ENCODE data around the gene IGSF23.

DNA sequence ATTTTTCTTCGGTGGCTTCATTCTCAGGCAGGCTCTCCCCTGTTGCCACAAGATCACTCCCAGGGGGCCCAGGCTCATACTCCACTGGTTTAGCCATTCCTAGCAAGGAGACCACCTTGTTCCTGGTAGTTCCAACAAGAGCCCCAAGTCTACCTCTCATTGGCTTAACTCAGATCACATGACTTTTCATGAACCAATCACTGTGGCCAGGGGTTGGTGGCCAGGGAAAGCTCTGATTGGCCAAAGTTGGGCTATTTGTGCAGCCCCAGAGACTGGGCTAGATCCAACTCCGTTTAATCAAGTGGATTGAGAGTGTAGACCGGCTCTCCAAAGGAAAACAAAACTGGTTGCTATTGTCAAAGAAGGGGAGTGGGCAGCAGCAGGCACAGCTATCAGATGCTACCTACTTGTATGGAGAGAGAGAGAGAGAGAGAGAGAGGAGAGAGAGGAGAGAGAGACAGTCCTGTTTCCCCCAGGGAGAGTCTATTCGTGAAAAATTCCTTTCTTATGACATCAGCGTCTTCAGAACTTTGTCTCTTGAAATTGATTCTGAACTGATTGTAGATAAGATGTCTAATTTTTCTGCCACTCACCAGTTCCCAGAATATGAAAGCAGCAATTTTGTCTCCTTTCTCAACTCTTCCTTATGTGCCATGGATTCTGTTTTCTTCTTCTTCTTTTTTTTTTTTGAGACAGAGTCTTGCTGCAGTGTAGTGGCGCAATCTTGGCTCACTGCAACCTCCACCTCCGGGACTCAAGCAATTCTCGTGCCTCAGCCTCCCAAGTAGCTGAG, 63.9 kb downstream of the IGSF23 start:
- TF ChIP-seq, protein P1, sequence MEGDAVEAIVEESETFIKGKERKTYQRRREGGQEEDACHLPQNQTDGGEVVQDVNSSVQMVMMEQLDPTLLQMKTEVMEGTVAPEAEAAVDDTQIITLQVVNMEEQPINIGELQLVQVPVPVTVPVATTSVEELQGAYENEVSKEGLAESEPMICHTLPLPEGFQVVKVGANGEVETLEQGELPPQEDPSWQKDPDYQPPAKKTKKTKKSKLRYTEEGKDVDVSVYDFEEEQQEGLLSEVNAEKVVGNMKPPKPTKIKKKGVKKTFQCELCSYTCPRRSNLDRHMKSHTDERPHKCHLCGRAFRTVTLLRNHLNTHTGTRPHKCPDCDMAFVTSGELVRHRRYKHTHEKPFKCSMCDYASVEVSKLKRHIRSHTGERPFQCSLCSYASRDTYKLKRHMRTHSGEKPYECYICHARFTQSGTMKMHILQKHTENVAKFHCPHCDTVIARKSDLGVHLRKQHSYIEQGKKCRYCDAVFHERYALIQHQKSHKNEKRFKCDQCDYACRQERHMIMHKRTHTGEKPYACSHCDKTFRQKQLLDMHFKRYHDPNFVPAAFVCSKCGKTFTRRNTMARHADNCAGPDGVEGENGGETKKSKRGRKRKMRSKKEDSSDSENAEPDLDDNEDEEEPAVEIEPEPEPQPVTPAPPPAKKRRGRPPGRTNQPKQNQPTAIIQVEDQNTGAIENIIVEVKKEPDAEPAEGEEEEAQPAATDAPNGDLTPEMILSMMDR (IDR thresholded peaks at IDR 0.05), result no peak
- TF ChIP-seq POLR2A (IDR thresholded peaks at IDR 0.05), result no peak
- TF ChIP-seq POLR2AphosphoS5 (IDR thresholded peaks at IDR 0.05), result no peak
